NK-92 (cell line): ENCODE results near the gene EIF2B5.
"Not testable (repeated sequence)": the region's sequence is repeated elsewhere in the genome, so short reads cannot be mapped to it uniquely, and the experiment has no call there.

Experiments used
- DNase-seq: peaks from one replicate; lab custom pipeline; 2025; ENCODE audit not compliant: unreplicated experiment; lab: John Stamatoyannopoulos, UW

Gene EIF2B5

DNA sequence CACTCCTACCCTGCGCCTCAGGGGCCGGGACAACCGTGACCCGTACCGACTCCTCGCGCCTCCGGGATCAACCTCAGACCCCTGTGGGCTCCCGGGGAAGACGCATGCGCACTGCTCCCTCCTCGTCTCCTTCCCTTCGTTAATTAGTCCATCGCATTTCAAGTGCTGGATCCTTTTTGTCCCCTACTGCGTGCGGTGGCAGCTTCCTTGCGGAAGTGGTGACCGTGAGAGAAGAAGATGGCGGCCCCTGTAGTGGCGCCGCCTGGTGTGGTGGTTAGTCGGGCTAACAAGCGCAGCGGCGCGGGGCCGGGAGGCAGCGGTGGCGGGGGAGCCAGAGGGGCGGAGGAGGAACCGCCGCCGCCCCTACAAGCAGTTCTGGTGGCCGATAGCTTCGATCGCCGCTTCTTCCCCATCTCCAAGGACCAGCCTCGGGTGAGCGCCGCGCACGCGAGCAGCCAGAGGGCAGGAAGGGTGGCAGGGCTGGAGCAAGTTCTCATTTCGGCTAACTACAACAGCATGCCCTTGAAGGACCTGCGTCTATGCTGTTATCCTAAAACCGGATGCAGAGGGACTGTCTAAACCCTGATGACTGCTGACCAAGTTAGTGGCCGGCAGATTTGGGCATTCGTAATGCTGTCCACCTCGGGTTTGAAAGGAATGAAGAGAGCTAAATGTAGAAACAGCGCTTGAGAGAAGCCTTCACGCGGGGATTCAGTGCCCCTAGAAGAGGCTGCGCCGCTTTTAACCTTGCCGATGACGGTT lies at the start of gene EIF2B5:
EIF2B5 (plus strand) TSS at position 210 of the 762 bp plus-strand sequence; CDS start at position 238, 28 bp downstream.
- DNase-seq = peak; percentile 29

DNA sequence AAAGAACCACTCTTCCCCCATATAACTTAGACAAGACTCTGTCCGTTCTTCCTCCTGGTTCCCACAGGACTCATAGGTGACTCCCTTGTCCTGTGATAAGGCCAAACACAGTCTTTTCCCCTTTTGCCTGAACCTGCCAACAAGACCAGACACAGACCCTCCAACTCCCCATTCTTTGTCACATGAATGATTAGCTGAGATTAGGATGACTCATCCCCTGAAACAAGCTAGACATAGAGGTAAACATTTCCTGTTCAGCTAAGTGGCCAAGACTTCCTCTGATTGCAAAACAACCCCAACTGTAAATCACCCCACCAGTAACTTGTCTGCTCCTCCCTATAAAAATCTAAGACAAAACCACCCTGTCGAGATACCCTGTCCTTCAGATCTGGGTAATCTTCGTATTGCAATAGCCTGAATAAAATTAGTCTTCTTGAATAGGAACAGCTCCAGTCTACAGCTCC lies 49.7 kb upstream of the EIF2B5 start:
- no peak for DNase-seq

DNA sequence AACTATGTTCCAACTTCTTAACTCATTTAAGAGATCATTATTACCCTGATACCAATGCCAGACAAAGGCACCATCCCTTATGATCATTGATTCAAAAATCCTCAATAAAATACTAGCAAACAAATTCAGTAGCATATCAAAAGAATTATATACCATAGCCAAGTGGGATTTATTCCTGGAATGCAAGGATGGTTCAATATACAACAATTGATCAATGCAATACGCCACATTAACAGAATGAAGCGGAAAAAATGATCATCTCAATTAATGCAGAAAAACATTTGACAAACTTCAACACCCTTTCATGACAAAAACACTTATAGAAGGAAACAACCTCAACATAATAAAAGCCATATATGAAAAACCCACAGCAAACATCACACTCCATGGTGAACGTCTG lies 43.0 kb upstream of the EIF2B5 start:
- DNase-seq = no peak

DNA sequence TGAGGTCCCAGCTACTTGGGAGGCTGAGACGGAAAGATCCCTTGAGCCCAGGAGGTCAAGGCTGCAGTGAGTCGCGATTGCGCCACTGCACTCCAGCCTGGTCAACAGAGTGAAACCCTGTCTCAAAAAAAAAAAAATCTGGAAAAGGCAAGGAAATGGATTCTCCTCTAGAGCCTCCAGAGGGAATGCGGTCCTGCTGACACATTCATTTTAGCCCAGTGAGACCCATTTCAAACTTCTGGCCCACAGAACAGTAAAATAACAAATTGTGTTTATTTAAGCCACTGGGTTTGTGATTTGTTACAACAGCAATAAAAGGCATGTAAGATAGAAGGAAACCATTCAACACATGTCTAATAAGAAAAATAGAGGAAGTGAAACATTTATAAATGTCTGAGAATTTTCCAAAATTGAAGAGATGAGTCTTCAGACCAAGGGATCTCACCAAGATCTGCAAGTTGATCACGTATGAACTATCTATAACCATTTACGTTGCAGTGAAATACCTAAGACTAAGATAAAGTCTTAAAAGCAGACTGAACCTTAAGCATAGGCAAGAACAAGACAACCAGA lies 38.3 kb upstream of the EIF2B5 start, which contains the start of gene HTR3E:
HTR3E (plus strand) TSS at position 254 of the 573 bp plus-strand sequence. CDS start 466 bp downstream, outside the sequence.
- no peak for DNase-seq

DNA sequence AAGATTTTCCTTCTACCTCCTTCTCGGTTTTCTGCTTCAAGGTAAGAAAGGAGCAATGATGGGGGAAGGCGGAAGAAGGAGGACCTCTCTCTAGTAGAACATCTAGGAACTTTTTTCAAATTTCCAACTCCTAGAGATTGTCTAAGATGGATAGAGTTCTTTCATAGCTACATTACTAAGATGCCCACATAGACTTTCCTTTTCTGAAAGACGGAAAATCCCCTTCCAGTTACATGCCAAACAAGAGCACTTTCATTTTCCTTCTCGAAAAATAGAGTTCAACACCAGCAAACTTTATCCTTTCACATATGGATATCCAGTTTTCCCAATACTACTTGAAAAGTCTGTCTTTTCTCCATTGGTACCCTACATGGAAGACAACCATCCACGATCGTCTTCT lies 37.6 kb upstream of the EIF2B5 start:
- no peak for DNase-seq

DNA sequence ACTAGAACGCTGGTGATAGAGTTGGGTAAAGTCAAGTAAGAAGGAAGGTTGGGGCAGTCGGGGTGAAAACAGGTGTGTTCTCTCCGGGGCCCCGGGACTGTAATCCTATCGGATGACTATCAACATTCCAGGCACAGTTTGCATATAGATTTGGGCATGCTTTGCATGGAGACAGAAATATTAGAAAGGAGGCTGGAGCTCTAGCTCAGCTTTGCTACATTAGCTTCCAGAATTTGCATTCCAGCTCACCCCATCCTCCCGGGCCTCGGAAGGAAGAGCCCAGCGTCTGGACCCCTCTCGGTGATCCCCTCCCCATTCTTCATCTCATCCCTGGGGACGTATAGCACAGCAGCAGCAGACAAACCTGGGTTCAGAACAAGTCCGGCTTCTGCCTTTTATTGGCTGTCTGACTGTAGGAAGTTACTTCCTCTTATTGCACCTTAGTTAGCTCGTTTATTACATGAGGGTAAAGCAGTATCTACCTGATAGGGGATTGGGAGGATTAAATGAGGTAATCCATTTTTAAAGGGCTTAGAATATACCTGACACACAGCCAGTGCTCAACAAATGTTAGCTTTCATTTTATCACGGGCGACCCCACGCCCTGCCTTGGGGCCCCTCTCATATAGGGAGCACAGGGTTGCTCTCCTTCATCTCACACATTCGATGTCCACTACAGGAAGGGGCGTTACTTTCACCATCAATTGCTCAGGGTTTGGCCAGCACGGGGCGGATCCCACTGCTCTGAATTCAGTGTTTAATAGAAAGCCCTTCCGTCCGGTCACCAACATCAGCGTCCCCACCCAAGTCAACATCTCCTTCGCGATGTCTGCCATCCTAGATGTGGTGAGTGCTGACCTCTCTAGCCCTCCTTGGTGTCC lies 35.1 kb upstream of the EIF2B5 start:
- DNase-seq = no peak

DNA sequence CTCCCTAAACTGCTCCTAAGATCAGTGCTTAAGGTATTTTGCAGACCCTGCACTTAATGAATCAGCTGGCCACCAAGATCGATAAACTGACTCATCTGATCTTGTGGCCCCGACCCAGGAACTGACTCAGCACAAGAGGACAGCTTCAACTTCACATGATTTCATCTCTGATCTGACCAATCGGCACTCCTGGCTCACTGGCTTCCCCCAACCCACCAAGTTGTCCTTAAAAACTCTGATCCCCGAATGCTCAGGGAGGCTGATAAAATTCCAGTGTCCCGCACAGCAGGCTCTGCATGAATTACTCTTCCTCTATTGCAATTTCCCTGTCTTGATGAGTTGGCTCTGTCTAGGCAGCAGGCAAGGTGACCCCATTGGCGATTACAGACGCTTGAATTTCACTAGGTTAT lies 24.8 kb upstream of the EIF2B5 start:
- DNase-seq = no peak

DNA sequence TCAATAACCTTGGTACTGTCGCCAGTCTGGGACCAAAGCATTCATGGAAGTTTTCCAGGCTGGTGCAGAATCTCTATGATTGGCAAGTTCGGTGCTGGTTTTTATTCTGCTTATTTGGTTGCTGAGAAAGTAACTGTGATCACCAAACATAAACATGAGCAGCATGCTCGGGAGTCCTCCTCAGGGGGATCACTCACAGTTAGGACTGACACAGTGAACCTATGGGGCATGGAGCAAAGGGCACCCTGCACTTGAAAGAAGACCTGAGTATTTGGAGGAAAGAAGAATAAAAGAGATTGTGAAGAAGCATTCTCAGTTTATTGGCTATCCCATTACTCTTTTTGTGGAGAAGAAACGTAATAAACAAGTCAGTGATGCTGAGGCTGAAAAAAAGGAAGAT lies 19.1 kb upstream of the EIF2B5 start:
- DNase-seq = no peak

DNA sequence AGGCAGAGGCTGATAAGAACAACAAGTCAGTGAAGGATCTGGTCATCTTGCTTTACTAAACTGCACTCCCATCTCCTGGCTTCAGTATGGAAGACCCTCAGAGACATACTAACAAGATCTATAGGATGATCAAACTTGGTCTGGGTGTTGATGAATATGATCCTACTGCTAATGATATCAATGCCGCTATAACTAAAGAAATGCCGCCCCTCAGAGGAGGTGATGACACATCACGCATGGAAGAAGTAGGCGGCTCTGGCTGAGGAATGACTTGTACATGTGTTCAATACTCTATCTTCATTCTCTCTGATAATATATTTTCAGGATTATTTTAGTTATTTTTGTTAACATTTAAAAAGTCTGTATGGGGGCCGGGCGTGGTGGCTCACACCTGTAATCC lies 17.5 kb upstream of the EIF2B5 start:
- DNase-seq = no peak

DNA sequence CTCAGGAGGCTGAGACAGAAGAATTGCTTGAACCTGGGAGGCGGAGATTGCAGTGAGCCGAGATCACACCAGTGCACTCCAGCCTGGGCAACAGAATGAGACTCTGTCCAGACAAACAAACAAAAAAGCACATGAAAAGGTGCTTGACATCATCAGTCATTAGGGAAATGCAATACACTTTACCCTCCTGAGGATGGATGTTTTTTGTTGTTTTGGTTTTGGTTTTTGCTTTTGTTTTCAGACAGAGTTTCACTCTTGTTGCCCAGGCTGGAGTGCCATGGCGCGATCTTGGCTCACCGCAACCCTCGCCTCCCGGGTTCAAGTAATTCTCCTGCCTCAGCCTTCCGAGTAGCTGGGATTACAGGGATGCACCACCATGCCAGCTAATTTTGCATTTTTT lies 14.1 kb upstream of the EIF2B5 start:
- DNase-seq = not testable (repeated sequence)

DNA sequence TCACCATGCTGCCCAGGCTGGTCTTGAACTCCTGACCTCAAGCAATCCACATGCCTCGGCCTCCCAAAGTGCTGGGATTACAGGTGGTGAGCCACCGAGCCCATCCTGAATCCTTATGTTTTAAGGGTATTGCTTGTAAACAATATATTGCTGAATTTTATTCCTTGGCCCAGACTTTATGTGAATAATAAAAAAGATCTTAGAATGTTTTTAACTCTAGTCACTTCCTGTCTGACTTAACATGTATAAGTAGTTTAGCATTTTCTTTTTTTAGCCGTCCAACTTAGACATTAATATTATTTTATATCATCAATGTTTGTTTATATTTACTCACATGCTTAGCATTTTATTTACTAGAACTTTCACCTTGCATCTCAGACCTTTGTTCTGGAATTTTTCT lies 9.2 kb upstream of the EIF2B5 start:
- no peak for DNase-seq

DNA sequence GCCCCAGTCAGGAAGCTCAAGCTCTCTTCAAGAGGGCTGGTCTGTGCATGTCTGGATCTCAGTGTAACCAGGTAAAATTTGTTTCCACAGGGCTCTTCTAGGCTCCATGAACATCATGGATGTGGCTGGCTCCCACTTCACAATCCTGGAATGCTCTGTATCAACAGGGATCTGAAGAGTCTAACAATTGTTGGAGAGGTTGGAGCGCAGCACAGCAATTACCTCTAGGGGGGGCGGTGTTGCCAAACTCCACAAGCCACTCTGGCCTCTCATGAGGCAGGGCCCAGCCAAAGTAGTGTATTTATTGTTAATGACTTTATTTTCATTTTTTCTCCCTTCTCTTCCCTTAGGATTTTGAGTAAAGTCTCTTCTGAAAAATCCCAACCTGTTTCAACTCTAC lies 6.1 kb upstream of the EIF2B5 start:
- no peak for DNase-seq

DNA sequence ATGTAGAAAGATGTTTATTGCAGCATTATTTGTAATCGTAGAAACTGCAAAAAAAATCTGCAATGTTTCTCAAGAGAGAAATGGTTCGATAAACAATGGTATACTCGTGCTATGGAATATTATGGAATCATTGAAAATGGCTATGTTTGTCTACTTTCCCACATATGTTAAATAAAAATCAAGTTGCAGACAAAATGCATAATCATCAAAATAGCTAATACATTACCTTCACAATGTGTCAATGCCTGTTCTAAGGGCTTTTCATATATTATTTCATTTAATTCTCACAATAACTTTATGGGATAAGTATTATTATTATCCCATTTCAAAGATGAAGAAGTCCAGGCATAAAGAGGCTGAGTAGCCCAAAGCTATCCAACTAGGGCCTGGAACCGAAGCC lies 2.2 kb upstream of the EIF2B5 start:
- no peak for DNase-seq

DNA sequence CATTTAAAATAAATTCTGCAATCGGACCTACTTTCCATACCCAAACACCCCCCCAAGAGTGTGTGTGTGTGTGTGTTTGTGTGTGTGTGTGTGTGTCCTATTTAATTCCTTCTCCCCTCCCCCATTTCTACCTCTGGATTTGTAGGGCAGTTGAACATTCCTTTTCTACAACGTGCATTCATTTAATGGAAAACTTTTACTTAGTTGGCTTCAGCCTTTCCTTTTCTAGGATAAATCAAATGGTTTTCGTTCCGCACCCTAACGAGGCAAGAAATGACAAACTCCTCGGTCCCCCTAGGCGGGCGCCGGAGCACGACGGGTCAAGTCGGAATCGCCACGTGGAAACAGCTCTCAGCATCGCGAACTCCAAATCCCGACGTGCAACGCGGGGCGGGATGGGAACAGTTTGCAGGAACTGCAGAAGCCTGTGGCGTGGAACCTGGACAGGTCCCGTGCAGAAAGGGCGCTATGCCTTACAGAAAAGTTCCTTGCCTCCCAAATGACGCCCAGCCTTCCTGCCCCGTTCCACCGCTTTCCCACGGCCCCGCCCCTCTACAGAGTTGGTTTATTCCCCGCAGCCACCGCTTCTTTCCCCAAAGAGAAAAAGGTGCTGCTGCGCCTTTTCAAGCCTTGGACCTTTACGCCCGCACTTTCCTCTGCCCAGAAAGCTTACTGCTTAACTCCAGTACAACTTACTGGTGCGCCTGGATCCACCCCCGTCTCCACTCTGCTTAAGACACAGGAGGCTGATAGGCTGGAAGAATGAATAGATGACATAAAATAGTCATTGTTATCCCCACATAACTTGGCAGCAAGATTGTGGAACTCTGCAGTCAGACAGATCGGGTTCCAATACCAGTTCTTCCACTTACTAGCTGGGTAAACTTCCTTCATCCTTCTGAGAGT lies 1.1 kb upstream of the EIF2B5 start:
- DNase-seq = no peak

DNA sequence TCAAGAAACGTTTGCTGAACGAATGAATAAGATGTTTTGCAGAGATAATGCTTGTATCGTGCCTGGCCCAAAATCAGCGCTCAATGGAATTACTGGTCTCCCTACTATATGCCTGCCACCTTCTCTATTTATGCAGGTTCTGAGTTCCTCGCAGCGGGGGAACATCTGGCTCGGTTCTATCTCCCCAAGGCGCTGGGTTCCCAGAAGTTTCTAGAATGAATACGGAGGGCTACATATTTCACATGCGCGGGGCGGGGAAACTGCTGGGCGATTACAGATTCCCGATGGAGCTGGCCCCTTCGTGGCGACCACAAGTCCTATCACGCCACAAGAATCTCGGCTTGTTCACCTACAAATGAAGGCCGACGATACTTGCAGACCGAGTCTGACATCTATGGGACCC lies 411 bp upstream of the EIF2B5 start:
- DNase-seq = no peak

DNA sequence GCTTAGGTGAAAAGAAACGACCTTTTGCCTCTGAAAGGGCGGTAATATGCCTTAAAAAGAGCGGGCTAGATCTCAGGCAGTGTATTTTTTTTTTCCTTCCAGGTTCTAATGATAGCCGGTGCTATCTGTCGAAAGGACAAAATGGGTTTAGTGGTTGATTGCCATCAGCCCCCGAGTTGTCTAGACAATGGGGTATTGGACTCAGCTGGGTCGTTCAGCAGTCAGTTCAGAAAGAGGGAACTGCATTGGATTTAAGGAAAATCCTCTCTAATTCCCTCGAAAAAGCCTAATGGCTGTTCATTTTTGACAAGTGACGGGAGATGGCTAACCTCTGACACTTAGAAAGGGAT lies 728 bp downstream of the EIF2B5 start:
- no peak for DNase-seq

DNA sequence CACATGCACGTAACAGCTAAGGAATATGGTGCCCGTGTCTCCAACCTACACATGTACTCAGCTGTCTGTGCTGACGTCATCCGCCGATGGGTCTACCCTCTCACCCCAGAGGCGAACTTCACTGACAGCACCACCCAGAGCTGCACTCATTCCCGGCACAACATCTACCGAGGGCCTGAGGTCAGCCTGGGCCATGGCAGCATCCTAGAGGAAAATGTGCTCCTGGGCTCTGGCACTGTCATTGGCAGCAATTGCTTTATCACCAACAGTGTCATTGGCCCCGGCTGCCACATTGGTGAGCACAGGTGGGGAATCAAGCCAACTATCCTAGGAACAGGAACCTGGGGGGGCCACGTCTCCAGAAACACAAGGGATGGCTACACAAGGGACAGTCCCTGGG lies 5.3 kb downstream of the EIF2B5 start:
- DNase-seq = no peak

DNA sequence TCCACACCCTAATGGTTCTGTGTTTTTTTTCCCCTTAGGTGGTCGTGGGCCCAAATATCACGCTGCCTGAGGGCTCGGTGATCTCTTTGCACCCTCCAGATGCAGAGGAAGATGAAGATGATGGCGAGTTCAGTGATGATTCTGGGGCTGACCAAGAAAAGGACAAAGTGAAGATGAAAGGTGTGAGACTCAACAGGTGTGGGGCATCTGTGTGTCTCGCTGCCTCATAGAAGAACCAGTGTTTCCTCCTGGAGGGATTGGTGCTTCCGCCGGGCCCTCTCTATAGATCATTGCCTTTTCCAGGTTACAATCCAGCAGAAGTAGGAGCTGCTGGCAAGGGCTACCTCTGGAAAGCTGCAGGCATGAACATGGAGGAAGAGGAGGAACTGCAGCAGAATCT lies 7.0 kb downstream of the EIF2B5 start:
- no peak for DNase-seq

DNA sequence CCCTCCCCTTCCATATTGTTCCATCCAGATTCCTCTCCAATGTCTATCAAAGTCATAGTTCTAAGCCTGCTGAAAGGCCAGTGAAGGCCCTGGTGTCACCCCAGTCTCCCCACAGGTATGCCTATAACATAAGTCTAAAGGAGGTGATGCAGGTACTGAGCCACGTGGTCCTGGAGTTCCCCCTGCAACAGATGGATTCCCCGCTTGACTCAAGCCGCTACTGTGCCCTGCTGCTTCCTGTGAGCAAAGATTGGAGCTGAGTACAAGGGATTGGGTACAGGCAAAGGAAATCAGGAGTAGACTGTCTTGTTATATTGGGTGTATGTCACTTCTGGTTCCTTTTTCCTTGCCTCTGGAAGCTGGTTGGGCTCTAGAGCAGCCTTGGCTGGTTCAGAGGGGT lies 8.2 kb downstream of the EIF2B5 start:
- no peak for DNase-seq

DNA sequence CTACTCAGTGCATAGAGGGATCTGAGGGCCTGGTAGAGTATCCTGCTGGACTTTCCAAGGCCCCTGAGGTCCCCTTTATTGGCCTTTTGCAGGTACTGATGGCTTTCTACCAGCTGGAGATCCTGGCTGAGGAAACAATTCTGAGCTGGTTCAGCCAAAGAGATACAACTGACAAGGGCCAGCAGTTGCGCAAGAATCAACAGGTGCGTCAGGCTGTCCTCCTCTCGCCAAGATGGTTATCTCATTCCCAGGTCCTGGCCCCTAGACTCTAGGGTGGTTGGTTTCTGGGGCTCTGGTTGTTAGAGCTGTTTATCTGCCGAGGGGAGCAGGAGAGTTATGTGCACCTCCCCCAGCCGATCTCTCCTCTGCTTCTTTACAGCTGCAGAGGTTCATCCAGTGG lies 9.3 kb downstream of the EIF2B5 start:
- no peak for DNase-seq

DNA sequence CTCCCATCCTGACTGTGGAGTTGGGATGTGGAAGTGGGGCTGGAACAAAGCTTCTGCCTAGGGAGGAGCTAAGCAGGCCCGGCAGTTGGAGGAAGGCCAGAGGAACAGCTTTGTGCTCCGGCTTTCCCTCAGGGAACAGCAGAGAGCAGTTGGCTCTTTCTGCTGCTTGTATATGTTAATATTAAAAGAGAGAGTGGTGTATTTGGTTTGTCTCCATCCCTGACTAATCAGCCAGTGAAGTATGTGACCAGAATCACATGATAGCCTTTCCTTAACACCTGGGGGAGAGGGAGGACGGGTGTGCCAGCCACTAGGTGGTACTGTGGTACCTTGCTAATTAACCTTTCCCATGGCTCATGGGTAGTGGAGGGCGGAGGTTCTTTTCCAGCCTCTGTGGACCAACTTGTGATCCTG lies 10.0 kb downstream of the EIF2B5 start:
- DNase-seq = no peak
